Astrocyte (in vitro differentiated cells and primary cell): ENCODE results near the gene DENND1B.
"Not testable (repeated sequence)": the region's sequence is repeated elsewhere in the genome, so short reads cannot be mapped to it uniquely, and the experiment has no call there.

Experiments
- EZH2 ChIP-seq: IDR thresholded peaks from 2 replicates; pipeline ENCODE4 v1.6.1; 2012; ENCODE audit warnings: mild to moderate bottlenecking, low read length, inconsistent platforms; ENCODE audit not compliant: insufficient read depth
- TF ChIP-seq, protein P1 (sequence below): IDR thresholded peaks from 2 replicates; pipeline ENCODE4 v1.5.1; 2011; ENCODE audit warnings: low read depth, mild to moderate bottlenecking, inconsistent platforms, low read length, moderate library complexity; ENCODE audit not compliant: insufficient read depth

DNA sequence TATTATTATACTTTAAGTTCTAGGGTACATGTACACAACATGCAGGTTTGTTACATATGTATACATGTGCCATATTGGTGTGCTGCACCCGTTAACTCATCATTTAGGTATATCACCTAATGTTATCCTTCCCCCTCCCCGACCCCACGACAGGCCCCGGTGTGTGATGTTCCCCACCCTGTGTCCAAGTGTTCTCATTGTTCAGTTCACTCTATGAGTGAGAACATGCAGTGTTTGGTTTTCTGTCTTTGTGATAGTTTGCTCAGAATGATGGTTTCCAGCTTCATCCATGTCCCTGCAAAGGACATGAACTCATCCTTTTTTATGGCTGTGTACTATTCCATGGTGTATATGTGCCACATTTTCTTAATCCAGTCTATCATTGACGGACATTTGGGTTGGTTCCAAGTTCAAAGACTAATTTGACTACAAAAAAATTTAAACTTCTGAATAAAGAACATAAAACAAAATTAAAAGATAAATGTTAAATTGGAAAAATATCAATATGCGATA is 22.6 kb downstream of the DENND1B start:
- TF ChIP-seq, protein P1, sequence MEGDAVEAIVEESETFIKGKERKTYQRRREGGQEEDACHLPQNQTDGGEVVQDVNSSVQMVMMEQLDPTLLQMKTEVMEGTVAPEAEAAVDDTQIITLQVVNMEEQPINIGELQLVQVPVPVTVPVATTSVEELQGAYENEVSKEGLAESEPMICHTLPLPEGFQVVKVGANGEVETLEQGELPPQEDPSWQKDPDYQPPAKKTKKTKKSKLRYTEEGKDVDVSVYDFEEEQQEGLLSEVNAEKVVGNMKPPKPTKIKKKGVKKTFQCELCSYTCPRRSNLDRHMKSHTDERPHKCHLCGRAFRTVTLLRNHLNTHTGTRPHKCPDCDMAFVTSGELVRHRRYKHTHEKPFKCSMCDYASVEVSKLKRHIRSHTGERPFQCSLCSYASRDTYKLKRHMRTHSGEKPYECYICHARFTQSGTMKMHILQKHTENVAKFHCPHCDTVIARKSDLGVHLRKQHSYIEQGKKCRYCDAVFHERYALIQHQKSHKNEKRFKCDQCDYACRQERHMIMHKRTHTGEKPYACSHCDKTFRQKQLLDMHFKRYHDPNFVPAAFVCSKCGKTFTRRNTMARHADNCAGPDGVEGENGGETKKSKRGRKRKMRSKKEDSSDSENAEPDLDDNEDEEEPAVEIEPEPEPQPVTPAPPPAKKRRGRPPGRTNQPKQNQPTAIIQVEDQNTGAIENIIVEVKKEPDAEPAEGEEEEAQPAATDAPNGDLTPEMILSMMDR = not testable (repeated sequence)
- not testable (repeated sequence) for TF ChIP-seq EZH2
